Measurements from ENCODE around the gene PDE2A. TPM values are rescaled to one million over a fixed set of nuclear protein-coding genes. Genes with fewer than 3 reads are reported as not detected.

The PDE2A gene
- total and polyA plus RNA-seq, 8 donors: 3.5 to 548 (median 25.9) TPM

DNA sequence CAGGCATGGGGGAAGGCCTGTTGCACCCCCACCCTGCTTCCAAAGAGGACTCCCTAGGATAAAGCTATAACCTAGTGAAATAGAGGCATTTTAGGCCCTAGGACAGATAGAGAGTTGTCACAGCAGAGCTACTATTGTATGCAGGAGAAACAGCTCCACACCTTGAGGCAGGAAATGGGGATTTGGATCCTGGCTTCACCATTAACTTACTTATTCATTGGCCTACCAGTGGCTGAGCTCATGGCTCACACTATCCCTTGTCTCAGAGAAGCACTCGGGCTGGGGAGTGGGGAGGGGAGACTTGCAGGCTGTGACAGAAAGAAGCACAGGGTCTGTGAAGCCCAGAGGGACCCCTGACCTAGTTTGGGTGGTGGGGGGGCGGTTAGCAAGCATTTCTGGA is 999 bp upstream of the PDE2A start:
- Histone ChIP-seq H3K9me3 (no peaks in the 10 kb centered on the region), H3K27me3 (peaks cover 14 to 98% (median 78%) of the 10 kb centered on the region in 3 donors), H3K4me1 (peaks cover 0 to 15% (median 5%) of the 10 kb centered on the region in 4 donors), H3K27ac (no peak overlapping the region), H3K36me3 (no peaks in the 10 kb centered on the region), H3K4me3 (no peak overlapping the region)
- WGBS, 5 donors: 20 to 63% (median 33%) methylated on average over 2 of the region's 2 CpGs
- no peak for TF ChIP-seq POLR2A (IDR thresholded peaks at IDR 0.05)
- TF ChIP-seq, protein P1, sequence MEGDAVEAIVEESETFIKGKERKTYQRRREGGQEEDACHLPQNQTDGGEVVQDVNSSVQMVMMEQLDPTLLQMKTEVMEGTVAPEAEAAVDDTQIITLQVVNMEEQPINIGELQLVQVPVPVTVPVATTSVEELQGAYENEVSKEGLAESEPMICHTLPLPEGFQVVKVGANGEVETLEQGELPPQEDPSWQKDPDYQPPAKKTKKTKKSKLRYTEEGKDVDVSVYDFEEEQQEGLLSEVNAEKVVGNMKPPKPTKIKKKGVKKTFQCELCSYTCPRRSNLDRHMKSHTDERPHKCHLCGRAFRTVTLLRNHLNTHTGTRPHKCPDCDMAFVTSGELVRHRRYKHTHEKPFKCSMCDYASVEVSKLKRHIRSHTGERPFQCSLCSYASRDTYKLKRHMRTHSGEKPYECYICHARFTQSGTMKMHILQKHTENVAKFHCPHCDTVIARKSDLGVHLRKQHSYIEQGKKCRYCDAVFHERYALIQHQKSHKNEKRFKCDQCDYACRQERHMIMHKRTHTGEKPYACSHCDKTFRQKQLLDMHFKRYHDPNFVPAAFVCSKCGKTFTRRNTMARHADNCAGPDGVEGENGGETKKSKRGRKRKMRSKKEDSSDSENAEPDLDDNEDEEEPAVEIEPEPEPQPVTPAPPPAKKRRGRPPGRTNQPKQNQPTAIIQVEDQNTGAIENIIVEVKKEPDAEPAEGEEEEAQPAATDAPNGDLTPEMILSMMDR (IDR thresholded peaks at IDR 0.05): no peak
- TF ChIP-seq POLR2AphosphoS5 (IDR thresholded peaks at IDR 0.05): no peak
- no peak for TF ChIP-seq EP300 (IDR thresholded peaks at IDR 0.05)
- DNase-seq: no peak
- intact Hi-C loops (cut with DNase I; ENCODE audit: low total_unique reads): no loop called here

DNA sequence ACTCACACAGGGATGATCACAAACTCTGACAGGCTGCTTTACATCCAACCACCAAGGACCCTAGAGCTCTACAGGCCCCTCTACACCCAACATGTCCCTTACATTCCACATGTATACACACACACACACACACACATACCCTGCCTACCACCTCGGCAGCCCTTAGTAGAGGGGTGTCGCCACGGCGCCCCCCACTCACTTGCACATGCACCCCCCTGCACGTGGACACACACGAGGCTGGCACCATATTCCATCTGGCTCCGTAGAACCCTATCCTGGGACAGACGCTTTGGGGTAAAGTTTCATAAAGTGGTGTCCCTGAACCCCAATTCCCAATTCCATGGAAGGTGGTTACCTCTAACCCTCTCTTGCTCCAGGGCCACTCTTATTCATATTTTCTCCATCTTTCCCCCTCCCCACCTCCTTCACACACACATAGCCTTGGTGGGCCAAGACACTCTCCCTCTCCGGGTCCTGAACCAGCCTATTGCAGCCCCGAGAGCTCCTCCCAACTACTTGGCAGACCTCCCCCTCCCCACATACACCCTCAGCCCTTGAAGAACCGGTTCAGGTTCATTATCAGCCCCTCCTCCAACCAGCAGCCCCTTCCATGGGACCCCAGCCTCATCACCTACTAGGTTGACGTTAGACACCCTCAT is 809 bp downstream of the PDE2A start:
- TF ChIP-seq POLR2AphosphoS5 (IDR thresholded peaks at IDR 0.05): no peak
- no peak for TF ChIP-seq POLR2A (IDR thresholded peaks at IDR 0.05)
- TF ChIP-seq, protein P1 (IDR thresholded peaks at IDR 0.05): no peak
- no peak for TF ChIP-seq EP300 (IDR thresholded peaks at IDR 0.05)
- Histone ChIP-seq H3K4me3 (peak overlapping the region in 1 of 4 donors; percentile 3), H3K27me3 (peaks cover 14 to 94% (median 61%) of the 10 kb centered on the region in 3 donors), H3K36me3 (no peaks in the 10 kb centered on the region), H3K27ac (no peak overlapping the region), H3K4me1 (peaks cover 0 to 15% (median 5%) of the 10 kb centered on the region in 4 donors), H3K9me3 (no peaks in the 10 kb centered on the region)
- DNase-seq: peak in 1 of 2 donors; percentile 45
- WGBS, 5 donors: 27 to 43% (median 33%) methylated on average over 12 of the region's 12 CpGs
- intact Hi-C loops (cut with DNase I; ENCODE audit: low total_unique reads): no loop called here

DNA sequence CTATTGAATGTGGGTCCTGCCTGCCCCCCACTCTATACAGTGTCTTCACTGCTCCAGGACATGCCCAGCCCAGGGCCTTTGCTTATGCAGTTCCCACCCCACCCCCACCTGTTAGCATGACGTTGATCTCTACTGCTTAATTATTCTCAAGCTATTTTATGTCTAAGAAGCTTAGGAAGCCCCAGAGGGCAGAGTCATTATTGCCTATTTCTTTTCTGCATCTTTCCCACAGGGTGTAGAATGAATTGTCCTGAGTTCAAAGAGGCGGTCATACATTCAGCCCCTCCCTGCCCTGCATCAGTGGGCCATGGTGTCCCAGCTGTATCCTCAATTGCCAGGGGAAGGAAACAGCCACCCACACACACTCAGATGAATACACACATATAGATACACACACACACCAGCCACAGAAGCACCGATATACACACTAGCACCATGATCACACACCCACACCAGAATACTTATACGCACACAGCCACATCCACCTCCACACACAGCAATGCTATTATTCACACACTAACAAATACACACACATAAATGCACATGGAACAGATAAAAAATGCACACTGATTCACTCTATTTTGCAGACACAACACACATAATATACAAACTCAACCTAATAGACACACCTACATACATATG is 1.5 kb downstream of the PDE2A start:
- Histone ChIP-seq H3K27ac (no peak overlapping the region), H3K9me3 (peaks cover 2 to 4% (median 4%) of the 10 kb centered on the region in 4 donors), H3K4me1 (peaks cover 0 to 15% (median 5%) of the 10 kb centered on the region in 4 donors), H3K36me3 (no peaks in the 10 kb centered on the region), H3K4me3 (no peak overlapping the region), H3K27me3 (peaks cover 14 to 92% (median 59%) of the 10 kb centered on the region in 3 donors)
- intact Hi-C loops (cut with DNase I; ENCODE audit: low total_unique reads): no loop called here
- TF ChIP-seq, protein P1 (IDR thresholded peaks at IDR 0.05): no peak
- TF ChIP-seq POLR2AphosphoS5 (IDR thresholded peaks at IDR 0.05) (no peak), POLR2A (IDR thresholded peaks at IDR 0.05) (no peak)
- whole genome bisulfite sequencing, 5 donors: 61 to 74% (median 72%) methylated on average over 4 of the region's 4 CpGs
- DNase-seq: no peak

DNA sequence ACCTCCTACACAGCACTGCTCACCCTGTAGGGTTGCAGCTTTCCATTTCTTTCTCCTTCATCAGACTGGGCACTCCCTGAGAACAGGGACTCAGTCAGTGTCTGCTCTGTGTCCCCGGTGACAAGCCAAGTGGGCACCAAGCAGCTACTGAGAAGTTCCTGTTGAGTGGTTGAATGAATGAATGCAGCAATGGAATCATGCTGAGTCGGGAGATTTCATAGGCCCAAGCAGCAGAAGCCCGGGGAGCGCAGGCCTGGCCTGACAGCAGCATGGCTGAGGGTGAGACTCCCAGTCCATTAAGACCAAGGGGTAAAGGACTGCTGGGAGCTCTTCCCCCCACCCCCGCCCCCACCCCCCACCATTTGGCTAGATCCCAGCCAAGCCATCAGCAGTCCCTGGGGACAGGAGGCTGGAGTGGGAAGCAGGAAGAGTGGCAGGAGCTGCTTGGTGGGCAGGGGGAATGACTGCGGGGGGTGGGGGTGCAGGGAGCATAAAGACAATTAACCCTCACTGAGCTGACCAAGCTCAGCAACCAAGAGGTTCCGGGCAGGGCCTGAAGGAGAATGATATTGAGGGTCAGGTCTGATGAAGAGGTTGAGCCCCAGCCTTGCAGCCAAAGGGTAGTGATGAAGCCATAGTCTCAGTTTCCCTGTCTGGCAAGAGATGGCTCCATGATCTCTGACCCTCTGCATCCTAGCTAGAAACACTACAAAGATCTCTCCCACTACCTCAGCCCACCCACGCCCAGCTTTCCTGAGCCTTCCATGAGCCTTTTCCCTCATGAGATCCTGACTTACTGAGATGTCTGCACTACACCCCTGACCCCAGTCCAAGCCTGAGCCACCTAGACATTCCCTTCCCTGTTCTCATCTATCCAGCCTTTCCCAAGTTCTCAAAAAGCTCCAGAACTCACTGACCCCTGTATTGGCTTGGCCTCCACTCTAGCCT is 2.8 kb downstream of the PDE2A start:
- peaks cover 14 to 86% (median 46%) of the 10 kb centered on the region in 3 donors for H3K27me3 ChIP-seq
- 49 to 64% (median 58%) methylated on average over 8 of the region's 8 CpGs for WGBS, 5 donors

More for the DNA sequence above, 2.8 kb downstream of the PDE2A start:
- Histone ChIP-seq H3K4me3 (no peak overlapping the region), H3K36me3 (no peaks in the 10 kb centered on the region), H3K4me1 (peaks cover 0 to 6% (median under 1%) of the 10 kb centered on the region in 4 donors), H3K9me3 (peaks cover 7 to 11% (median 9%) of the 10 kb centered on the region in 4 donors), H3K27ac (no peak overlapping the region)
- intact Hi-C loops (cut with DNase I; ENCODE audit: low total_unique reads): no loop called here
- DNase-seq: no peak
- TF ChIP-seq POLR2AphosphoS5 (IDR thresholded peaks at IDR 0.05): no peak
- TF ChIP-seq EP300 (IDR thresholded peaks at IDR 0.05): no peak
- TF ChIP-seq, protein P1 (IDR thresholded peaks at IDR 0.05): no peak
